VCaP (cell line): ENCODE results near the gene KMT5B.

Experiments used
- H3K27ac ChIP-seq: fragments of 450-650 bp; 2 replicates; pipeline ENCODE4 v1.5.1; 2017
- TF ChIP-seq, protein P1 (sequence below): fragments of 450-650 bp; conservative IDR thresholded peaks from 2 replicates; pipeline ENCODE4 v1.5.1; 2017; ENCODE audit warnings: mild to moderate bottlenecking, moderate library complexity

The KMT5B gene

DNA sequence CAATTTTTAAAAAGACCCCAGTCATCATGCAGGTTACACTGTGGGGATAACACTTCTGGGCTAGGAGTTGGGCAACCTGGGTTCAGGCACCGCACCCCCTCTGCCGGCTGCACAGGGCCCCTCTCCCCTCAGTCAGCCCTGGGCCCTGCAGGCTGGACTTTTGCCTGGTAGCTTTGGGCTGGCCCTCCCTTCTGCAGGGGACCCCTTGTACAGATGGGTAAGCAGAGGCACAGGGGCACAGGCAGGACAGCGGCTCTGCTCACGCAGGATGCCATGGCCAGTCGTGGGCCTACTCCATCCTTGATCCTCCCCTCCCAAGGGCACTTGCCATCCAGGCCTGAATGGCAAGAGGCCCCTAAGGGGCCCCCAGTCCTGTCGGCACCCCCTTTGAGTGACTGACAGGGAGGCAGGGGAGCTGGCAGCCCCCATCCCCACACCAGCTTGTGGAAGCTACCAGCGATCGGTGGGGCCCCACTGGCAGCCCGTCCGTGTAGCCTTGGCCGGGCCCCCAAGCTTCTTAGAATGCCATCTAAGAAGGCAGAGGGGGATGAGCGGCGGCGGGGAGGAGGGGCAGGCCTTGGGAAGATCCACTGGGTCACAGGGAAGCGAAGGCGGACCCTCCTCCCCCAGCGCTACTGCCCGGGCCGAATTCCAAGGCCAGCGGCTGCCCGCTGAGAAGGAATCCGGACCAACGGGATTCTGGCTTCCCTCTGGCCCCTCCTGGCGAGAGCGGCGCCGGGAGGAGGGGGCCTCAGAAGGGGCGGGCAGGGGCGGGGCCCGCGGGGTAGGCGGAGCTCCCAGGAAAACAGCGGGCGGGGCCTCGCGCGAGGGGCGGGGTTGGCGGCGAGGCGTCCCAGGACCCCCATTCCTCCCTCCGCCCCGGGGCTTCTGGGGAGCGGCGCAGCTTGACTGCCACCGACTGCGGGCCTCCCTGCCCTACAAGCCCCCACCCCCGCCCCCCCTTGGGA lies 85.1 kb downstream of the KMT5B start:
- TF ChIP-seq, protein P1, sequence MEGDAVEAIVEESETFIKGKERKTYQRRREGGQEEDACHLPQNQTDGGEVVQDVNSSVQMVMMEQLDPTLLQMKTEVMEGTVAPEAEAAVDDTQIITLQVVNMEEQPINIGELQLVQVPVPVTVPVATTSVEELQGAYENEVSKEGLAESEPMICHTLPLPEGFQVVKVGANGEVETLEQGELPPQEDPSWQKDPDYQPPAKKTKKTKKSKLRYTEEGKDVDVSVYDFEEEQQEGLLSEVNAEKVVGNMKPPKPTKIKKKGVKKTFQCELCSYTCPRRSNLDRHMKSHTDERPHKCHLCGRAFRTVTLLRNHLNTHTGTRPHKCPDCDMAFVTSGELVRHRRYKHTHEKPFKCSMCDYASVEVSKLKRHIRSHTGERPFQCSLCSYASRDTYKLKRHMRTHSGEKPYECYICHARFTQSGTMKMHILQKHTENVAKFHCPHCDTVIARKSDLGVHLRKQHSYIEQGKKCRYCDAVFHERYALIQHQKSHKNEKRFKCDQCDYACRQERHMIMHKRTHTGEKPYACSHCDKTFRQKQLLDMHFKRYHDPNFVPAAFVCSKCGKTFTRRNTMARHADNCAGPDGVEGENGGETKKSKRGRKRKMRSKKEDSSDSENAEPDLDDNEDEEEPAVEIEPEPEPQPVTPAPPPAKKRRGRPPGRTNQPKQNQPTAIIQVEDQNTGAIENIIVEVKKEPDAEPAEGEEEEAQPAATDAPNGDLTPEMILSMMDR: no peak
- H3K27ac ChIP-seq: peak overlapping the region; percentile 92

DNA sequence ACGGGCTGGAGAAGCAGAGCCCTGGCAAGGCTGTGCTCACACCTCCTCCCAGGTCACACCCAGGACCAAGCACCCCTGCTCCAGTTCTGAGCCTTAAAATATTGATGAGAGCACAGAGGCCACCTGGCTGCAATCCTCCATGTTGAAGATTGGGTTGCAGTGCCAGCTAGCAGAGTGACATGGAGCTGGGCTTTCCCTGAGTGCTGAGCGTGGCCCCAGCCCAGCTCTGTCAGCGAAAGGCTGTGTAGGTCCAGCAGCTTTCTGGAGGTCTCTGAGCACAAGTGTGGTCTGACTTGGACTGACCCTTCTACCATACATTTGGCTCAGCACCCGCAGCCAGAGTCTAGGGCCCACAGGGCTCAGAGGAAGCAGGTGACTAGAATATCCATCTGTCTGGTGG lies 87.9 kb downstream of the KMT5B start:
- no peak overlapping the region; the same call in 1 of the 2 replicates for H3K27ac ChIP-seq
- TF ChIP-seq, protein P1: no peak

DNA sequence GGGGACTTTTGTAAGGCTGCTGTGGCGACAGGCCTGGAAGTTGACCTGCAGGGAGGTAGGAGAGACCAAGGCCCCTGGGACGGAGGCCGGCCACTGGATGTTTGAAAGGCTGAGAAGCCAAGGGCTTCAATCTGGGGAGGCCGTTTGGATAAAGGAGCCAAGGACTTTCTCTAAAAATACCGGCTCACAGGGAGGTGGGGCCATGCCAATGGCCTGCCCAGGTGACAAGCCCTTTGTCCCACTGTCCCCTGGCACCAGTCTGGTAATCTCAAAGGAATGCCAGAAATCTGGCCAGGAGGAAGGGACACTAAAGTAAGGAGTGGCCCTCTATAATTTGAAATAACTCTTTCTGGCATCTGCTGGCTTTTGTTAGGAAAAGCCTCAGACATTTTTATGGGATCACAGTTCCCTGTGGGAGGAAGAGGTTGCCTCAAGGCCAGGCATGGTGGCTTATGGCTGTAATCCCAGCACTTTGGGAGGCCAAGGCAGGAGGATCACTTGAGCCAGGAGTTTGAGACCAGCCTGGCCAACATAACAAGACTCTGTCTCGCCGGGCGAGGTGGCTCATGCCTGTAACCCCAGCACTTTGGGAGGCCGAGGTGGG lies 90.1 kb downstream of the KMT5B start:
- H3K27ac ChIP-seq: peak overlapping the region; percentile 93
- TF ChIP-seq, protein P1: no peak

DNA sequence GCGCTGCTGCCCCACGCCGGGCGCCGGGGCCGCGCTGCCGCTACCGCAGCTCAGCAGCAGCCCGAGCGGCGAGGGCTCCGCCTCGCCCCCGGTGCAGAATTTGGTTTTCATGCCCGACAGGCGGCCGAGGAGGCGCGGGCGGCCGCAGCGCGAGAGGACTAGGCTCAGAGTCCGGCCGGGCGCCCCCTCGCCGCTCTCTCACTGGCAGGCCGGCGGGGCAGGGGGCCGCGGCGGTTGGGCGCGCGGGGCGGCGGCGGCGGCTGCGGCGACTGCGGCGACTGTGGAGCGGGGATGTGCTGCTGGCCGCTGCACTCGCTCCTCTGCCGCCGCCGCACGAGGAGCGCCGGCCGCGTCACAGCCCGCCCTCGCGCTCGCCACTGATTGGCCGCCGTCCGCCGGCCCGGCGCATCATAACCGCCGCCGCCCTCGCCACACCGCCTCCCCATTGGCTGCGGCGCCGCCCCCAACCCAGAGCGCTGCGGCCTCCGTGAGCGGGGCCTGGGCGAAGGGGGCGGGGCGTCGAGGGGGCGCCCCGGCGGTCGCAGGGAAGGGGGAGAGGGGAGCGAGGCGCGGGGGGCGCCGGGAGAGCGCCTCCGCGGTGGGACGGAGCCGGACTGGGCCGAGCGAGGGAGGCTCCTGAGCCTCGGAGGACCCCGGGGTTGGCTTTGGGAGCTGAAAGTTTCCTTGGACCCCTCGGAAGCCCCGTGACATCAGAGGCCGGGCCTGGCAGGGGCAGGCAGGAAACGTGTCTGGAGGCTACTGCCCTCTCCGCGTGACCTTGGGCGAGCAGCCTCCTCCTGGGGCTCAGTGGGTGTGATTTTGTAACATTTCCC lies 91.8 kb downstream of the KMT5B start, which contains the start of gene CHKA:
Gene CHKA (minus strand): TSS at position 322 of the 833 bp plus-strand sequence. CDS start 211 bp downstream, at position 111.
- H3K27ac ChIP-seq: peak within 1 kb of the TSS; percentile 93

DNA sequence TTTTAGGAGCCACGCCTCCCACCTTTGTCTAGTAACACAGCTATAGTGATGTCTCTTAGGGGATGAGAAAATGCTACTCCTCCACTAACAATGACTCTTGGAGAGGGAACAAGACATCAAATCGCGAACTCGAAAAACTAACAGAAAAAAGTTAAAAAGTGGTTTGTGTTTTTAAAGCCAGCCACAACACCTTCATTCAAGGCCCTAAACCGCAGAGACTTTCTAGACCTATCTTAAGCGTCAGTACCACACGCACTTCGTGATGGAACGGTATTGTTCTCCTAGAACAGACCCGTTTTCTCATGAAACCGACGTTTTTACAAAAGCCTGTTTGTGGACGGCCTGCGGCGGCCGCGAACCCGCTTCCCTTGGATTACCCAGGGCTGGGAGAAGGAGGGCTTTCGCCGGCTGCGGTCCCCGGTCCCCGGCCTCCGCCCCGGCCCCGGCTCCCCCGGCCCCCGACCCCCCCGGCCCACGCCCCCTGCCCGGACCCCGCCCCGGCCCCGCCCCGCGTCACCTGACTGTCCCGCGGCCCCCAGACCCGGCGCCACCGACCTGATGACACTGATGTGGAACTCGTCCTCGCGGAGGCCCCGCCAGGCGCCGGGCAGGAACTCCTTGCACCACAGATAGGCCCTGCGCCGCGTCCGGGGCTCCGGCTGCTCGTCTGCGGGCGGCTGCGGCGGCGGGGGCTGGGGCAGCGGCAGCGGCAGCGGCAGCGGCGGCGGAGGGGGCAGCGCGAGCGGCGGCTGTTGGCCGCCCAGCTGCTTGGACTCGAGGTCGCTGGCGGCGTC lies 92.6 kb downstream of the KMT5B start:
- H3K27ac ChIP-seq: peak overlapping the region; percentile 93

More for the DNA sequence above, 91.8 kb downstream of the KMT5B start, which contains the start of gene CHKA:
- TF ChIP-seq, protein P1: peak; percentile 13; the same call in 1 of the 2 replicates

DNA sequence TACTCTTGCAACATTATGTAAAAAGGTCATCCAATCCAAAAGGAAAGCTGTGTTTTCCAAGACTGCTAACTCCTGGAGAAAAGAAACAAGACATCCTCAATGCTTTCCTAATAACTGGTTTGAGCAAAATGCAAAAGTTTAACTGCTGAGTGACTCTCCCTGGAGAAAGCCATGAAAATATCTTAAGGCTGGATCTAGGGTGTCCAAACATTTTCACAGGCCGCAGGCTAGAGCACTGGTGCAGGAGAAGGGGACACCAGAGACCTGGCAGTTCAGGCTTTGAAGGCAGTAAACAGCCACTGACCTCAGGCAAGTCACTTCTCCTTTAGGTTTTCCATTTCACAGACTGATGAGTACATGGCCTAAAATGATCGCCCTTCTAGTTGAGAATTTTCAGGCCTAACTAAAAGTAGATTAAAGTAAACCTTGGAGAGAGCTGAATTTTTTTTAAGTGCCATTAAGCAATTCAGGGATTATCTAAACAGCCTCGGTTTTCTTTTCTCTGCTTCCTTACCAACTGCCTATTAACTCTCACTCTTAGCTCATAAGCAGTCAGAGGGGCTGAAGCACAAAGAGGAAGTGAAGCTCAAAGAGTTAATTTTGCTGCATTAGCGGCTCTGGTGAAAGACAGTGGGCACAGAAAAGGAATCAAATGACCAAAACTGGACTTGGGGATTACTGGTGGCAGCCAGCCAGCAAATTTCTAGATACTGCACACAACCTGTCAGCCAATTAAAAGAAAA lies 94.2 kb downstream of the KMT5B start:
- TF ChIP-seq, protein P1: no peak
- H3K27ac ChIP-seq: peak overlapping the region; percentile 93

More for the DNA sequence above, 92.6 kb downstream of the KMT5B start:
- TF ChIP-seq, protein P1: no peak
